BLaER1 (cell line): ENCODE measurements around the gene IRF2BPL.

Experiments
- H3K27ac ChIP-seq: shearing (Covaris generic); formaldehyde crosslinking; 2 replicates; pipeline ENCODE4 v1.8.1; 2022
- H3K27me3 ChIP-seq: shearing (Covaris generic); formaldehyde crosslinking; 2 replicates; pipeline ENCODE4 v1.8.1; 2022
- H3K36me3 ChIP-seq: shearing (Covaris generic); formaldehyde crosslinking; 2 replicates; pipeline ENCODE4 v1.8.1; 2022
- H3K4me1 ChIP-seq: shearing (Covaris generic); formaldehyde crosslinking; 2 replicates; pipeline ENCODE4 v1.8.1; 2022
- H3K4me2 ChIP-seq: shearing (Covaris generic); formaldehyde crosslinking; 2 replicates; pipeline ENCODE4 v1.8.1; 2022
- H3K4me3 ChIP-seq: shearing (Covaris generic); formaldehyde crosslinking; 2 replicates; pipeline ENCODE4 v1.8.1; 2022
- H3K9ac ChIP-seq: shearing (Covaris generic); formaldehyde crosslinking; 2 replicates; pipeline ENCODE4 v1.8.1; 2022
- H3K9me3 ChIP-seq: shearing (Covaris generic); formaldehyde crosslinking; 2 replicates; pipeline ENCODE4 v1.8.1; 2022
- H4K20me1 ChIP-seq: shearing (Covaris generic); formaldehyde crosslinking; 2 replicates; pipeline ENCODE4 v1.8.1; 2022
- Cebpa-rat ChIP-seq: shearing (Covaris generic); IDR thresholded peaks from 2 replicates; pipeline ENCODE4 v1.8.1; 2022

Gene IRF2BPL

GRCh38 chr14:77004711-77005460 lies 23.6 kb downstream of the IRF2BPL start:
- Histone ChIP-seq H3K4me1 (peaks cover 74% of the 10 kb centered on the region), H3K9me3 (no peaks in the 10 kb centered on the region), H3K9ac (no peak overlapping the region), H3K27me3 (no peaks in the 10 kb centered on the region), H3K4me2 (no peak overlapping the region), H3K36me3 (no peaks in the 10 kb centered on the region), H3K4me3 (no peak overlapping the region), H3K27ac (no peak overlapping the region), H4K20me1 (no peaks in the 10 kb centered on the region)
- TF ChIP-seq Cebpa-rat, result no peak

- Histone ChIP-seq H3K27me3 (no peaks in the 10 kb centered on the region), H3K9me3 (no peaks in the 10 kb centered on the region), H3K9ac (no peak overlapping the region), H4K20me1 (no peaks in the 10 kb centered on the region), H3K4me2 (no peak overlapping the region), H3K4me3 (no peak overlapping the region), H3K27ac (no peak overlapping the region), H3K36me3 (no peaks in the 10 kb centered on the region), H3K4me1 (peaks cover 78% of the 10 kb centered on the region)
- TF ChIP-seq Cebpa-rat, result no peak
Measured at GRCh38 chr14:77003960-77004710, 24.4 kb downstream of the IRF2BPL start.

GRCh38 chr14:77002889-77003288 lies 25.6 kb downstream of the IRF2BPL start:
- H4K20me1 ChIP-seq, result no peaks in the 10 kb centered on the region
- H3K9ac ChIP-seq, result no peak overlapping the region
- H3K27ac ChIP-seq, result no peak overlapping the region
- peaks cover 78% of the 10 kb centered on the region for H3K4me1 ChIP-seq
- no peaks in the 10 kb centered on the region for H3K36me3 ChIP-seq
- no peak for TF ChIP-seq Cebpa-rat
- H3K9me3 ChIP-seq, result no peaks in the 10 kb centered on the region
- no peak overlapping the region for H3K4me2 ChIP-seq
- H3K4me3 ChIP-seq, result no peak overlapping the region
- no peaks in the 10 kb centered on the region for H3K27me3 ChIP-seq

GRCh38 chr14:77002335-77002734 lies 26.2 kb downstream of the IRF2BPL start:
- H3K27me3 ChIP-seq, result no peaks in the 10 kb centered on the region
- H3K4me1 ChIP-seq, result peaks cover 78% of the 10 kb centered on the region

GRCh38 chr14:77000340-77001270 lies 27.9 kb downstream of the IRF2BPL start:
- H3K36me3 ChIP-seq, result no peaks in the 10 kb centered on the region
- H3K9me3 ChIP-seq, result no peaks in the 10 kb centered on the region
- H3K4me2 ChIP-seq, result peak overlapping the region; percentile 97
- peaks cover 74% of the 10 kb centered on the region for H3K4me1 ChIP-seq
- peak overlapping the region; percentile 91 for H3K9ac ChIP-seq
- no peaks in the 10 kb centered on the region for H3K27me3 ChIP-seq
- no peaks in the 10 kb centered on the region for H4K20me1 ChIP-seq
- H3K4me3 ChIP-seq, result peak overlapping the region; percentile 61
- no peak; the same call in 1 of the 2 replicates for TF ChIP-seq Cebpa-rat
- peak overlapping the region; percentile 97 for H3K27ac ChIP-seq

More at GRCh38 chr14:77002335-77002734, 26.2 kb downstream of the IRF2BPL start:
- no peak overlapping the region for H3K27ac ChIP-seq
- no peaks in the 10 kb centered on the region for H3K9me3 ChIP-seq
- no peak overlapping the region for H3K4me3 ChIP-seq
- no peak overlapping the region for H3K9ac ChIP-seq
- H3K36me3 ChIP-seq, result no peaks in the 10 kb centered on the region
- TF ChIP-seq Cebpa-rat, result no peak
- H3K4me2 ChIP-seq, result no peak overlapping the region
- H4K20me1 ChIP-seq, result no peaks in the 10 kb centered on the region

GRCh38 chr14:76998910-76999309 lies 29.6 kb downstream of the IRF2BPL start:
- Histone ChIP-seq H3K4me1 (peaks cover 68% of the 10 kb centered on the region), H3K36me3 (no peaks in the 10 kb centered on the region), H3K27ac (peak overlapping the region; percentile 97), H4K20me1 (no peaks in the 10 kb centered on the region), H3K9me3 (no peaks in the 10 kb centered on the region), H3K27me3 (no peaks in the 10 kb centered on the region), H3K9ac (peak overlapping the region; percentile 60; the same call in 1 of the 2 replicates), H3K4me2 (peak overlapping the region; percentile 97), H3K4me3 (no peak overlapping the region)
- no peak for TF ChIP-seq Cebpa-rat

GRCh38 chr14:76997257-76997970 lies 31.1 kb downstream of the IRF2BPL start:
- Histone ChIP-seq H3K9ac (no peak overlapping the region), H4K20me1 (no peaks in the 10 kb centered on the region), H3K36me3 (no peaks in the 10 kb centered on the region), H3K4me3 (no peak overlapping the region), H3K4me2 (peak overlapping the region; percentile 97), H3K9me3 (no peaks in the 10 kb centered on the region), H3K27ac (peak overlapping the region; percentile 7; the same call in 1 of the 2 replicates), H3K27me3 (no peaks in the 10 kb centered on the region), H3K4me1 (peaks cover 68% of the 10 kb centered on the region)
- no peak for TF ChIP-seq Cebpa-rat

- H3K4me1 ChIP-seq, result peaks cover 62% of the 10 kb centered on the region
- H3K4me2 ChIP-seq, result peak overlapping the region; percentile 97
- H3K4me3 ChIP-seq, result no peak overlapping the region
- no peaks in the 10 kb centered on the region for H3K9me3 ChIP-seq
- TF ChIP-seq Cebpa-rat, result no peak
- no peaks in the 10 kb centered on the region for H4K20me1 ChIP-seq
- H3K27ac ChIP-seq, result no peak overlapping the region
- no peak overlapping the region for H3K9ac ChIP-seq
- H3K27me3 ChIP-seq, result no peaks in the 10 kb centered on the region
- no peaks in the 10 kb centered on the region for H3K36me3 ChIP-seq
Measured at GRCh38 chr14:76996563-76997146, 31.9 kb downstream of the IRF2BPL start.
